ENCODE data around the gene WIPI1. TPM values are rescaled to one million over a fixed set of nuclear protein-coding genes. Genes with fewer than 3 reads are reported as not detected.

The WIPI1 gene
- total and polyA plus RNA-seq, 2 experiments from 2014 or later = 67.4 to 79.6 TPM

DNA sequence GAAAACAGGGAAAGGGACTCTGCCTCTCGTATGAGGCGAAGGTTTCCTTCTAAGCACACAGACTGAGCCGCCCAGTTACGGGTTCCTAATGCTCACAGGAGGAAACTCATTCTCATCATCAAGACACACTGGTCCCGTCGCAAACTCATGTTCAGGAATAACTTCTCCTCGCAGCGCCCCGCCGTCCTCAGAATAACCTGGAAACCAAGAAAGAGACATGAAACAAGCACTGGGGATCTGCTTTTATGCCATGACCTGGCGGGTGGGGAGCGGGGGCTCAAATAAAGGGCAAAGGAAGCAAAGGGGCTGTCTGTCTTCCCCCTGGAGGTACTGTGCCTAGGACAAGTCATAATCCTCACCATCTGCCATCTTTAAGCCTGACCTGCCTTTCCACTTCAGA, 31.3 kb downstream of the WIPI1 start:
- Histone ChIP-seq H3K27ac (no peak overlapping the region), H3K4me3 (no peak overlapping the region), H3K36me3 (replicated peaks; ENCODE audit: insufficient read depth, low read depth) (no peaks in the 10 kb centered on the region), H3K79me2 (no peaks in the 10 kb centered on the region), H4K20me1 (ENCODE audit: insufficient read depth, poor library complexity, severe bottlenecking) (no peaks in the 10 kb centered on the region), H3K9me3 (ENCODE audit: low read depth) (no peaks in the 10 kb centered on the region), H3K4me1 (ENCODE audit: insufficient read depth) (no peaks in the 10 kb centered on the region), H3K9me2 (replicated peaks; ENCODE audit: insufficient read depth) (no peaks in the 10 kb centered on the region), H3K4me2 (no peak overlapping the region), H3K27me3 (no peaks in the 10 kb centered on the region), H2AFZ (no peak overlapping the region)
- DNase-seq (ENCODE audit: low spot score) = no peak
- TF ChIP-seq EZH2phosphoT487 (IDR thresholded peaks at IDR 0.05; ENCODE audit: low read depth, severe bottlenecking, unreplicated experiment) = no peak
- TF ChIP-seq, protein P1, sequence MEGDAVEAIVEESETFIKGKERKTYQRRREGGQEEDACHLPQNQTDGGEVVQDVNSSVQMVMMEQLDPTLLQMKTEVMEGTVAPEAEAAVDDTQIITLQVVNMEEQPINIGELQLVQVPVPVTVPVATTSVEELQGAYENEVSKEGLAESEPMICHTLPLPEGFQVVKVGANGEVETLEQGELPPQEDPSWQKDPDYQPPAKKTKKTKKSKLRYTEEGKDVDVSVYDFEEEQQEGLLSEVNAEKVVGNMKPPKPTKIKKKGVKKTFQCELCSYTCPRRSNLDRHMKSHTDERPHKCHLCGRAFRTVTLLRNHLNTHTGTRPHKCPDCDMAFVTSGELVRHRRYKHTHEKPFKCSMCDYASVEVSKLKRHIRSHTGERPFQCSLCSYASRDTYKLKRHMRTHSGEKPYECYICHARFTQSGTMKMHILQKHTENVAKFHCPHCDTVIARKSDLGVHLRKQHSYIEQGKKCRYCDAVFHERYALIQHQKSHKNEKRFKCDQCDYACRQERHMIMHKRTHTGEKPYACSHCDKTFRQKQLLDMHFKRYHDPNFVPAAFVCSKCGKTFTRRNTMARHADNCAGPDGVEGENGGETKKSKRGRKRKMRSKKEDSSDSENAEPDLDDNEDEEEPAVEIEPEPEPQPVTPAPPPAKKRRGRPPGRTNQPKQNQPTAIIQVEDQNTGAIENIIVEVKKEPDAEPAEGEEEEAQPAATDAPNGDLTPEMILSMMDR (IDR thresholded peaks at IDR 0.05; ENCODE audit: poor library complexity) = no peak
- no peak for TF ChIP-seq EZH2 (IDR thresholded peaks at IDR 0.05; ENCODE audit: borderline replicate concordance)
- WGBS (ENCODE audit: low lambda C conversion rate, missing lambda C conversion rate) = 94% methylated on average over 12 of the region's 12 CpGs

DNA sequence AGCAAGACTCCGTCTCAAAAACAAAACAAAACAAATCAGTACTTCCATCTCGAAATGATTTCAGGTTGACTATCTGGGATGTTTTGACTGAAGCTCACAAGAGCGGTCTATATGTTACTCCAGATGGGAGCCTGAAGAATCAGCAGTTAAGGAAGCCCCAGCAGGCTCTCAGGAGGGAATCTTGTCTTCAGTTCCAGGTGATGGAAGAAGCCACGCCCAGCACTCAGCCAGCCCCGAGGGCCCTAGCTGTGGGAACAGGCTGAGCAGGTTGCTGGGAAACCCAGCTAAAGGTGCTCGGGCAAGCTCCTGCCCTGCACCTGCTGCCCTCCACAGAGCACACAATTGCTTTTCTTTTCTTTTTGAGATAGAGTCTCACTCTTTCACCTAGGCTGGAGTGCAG, 32.4 kb downstream of the WIPI1 start:
- TF ChIP-seq EZH2 (IDR thresholded peaks at IDR 0.05; ENCODE audit: borderline replicate concordance) = no peak
- TF ChIP-seq EZH2phosphoT487 (IDR thresholded peaks at IDR 0.05; ENCODE audit: low read depth, severe bottlenecking, unreplicated experiment) = no peak
- TF ChIP-seq, protein P1 (IDR thresholded peaks at IDR 0.05; ENCODE audit: poor library complexity) = no peak
- no peaks in the 10 kb centered on the region for H3K9me2 ChIP-seq (replicated peaks; ENCODE audit: insufficient read depth)
- no peaks in the 10 kb centered on the region for H3K79me2 ChIP-seq
- no peaks in the 10 kb centered on the region for H3K4me1 ChIP-seq (ENCODE audit: insufficient read depth)
- no peak for DNase-seq (ENCODE audit: low spot score)
- H3K27ac ChIP-seq = no peak overlapping the region
- 83% methylated on average over 6 of the region's 6 CpGs for WGBS (ENCODE audit: low lambda C conversion rate, missing lambda C conversion rate)
- no peaks in the 10 kb centered on the region for H4K20me1 ChIP-seq (ENCODE audit: insufficient read depth, poor library complexity, severe bottlenecking)
- no peaks in the 10 kb centered on the region for H3K9me3 ChIP-seq (ENCODE audit: low read depth)
- H3K4me2 ChIP-seq = no peak overlapping the region
- no peak overlapping the region for H2AFZ ChIP-seq
- H3K36me3 ChIP-seq (replicated peaks; ENCODE audit: insufficient read depth, low read depth) = no peaks in the 10 kb centered on the region
- H3K27me3 ChIP-seq = no peaks in the 10 kb centered on the region
- H3K4me3 ChIP-seq = no peak overlapping the region

DNA sequence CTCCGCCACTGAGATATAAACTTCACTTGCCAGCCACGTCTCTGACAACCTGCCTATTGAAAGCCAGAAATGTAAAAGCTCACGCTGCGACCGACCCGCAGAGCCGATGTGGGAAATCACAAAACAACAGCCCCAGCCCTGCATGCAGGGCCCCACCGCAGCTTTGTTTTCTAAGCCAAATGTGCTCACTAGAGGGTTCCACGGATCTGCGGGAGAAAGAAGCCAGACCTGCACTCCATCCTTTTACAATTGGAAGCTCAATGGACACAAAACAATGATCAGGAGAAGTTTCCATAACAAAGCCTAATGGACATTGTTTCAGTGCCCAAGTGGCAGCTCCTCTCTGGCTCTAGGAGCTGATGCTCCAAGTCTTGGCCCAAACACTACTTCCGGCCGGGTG, 33.1 kb downstream of the WIPI1 start:
- no peaks in the 10 kb centered on the region for H3K4me1 ChIP-seq (ENCODE audit: insufficient read depth)
- H3K4me3 ChIP-seq = no peak overlapping the region
- H3K9me3 ChIP-seq (ENCODE audit: low read depth) = no peaks in the 10 kb centered on the region
- H3K9me2 ChIP-seq (replicated peaks; ENCODE audit: insufficient read depth) = no peaks in the 10 kb centered on the region
- no peaks in the 10 kb centered on the region for H4K20me1 ChIP-seq (ENCODE audit: insufficient read depth, poor library complexity, severe bottlenecking)
- WGBS (ENCODE audit: low lambda C conversion rate, missing lambda C conversion rate) = 93% methylated on average over 12 of the region's 12 CpGs
- no peaks in the 10 kb centered on the region for H3K27me3 ChIP-seq
- TF ChIP-seq, protein P1 (IDR thresholded peaks at IDR 0.05; ENCODE audit: poor library complexity) = no peak
- TF ChIP-seq EZH2 (IDR thresholded peaks at IDR 0.05; ENCODE audit: borderline replicate concordance) = no peak
- no peak for TF ChIP-seq EZH2phosphoT487 (IDR thresholded peaks at IDR 0.05; ENCODE audit: low read depth, severe bottlenecking, unreplicated experiment)
- no peaks in the 10 kb centered on the region for H3K36me3 ChIP-seq (replicated peaks; ENCODE audit: insufficient read depth, low read depth)
- no peak overlapping the region for H3K27ac ChIP-seq
- H3K4me2 ChIP-seq = no peak overlapping the region
- H3K79me2 ChIP-seq = no peaks in the 10 kb centered on the region
- DNase-seq (ENCODE audit: low spot score) = no peak
- H2AFZ ChIP-seq = no peak overlapping the region

DNA sequence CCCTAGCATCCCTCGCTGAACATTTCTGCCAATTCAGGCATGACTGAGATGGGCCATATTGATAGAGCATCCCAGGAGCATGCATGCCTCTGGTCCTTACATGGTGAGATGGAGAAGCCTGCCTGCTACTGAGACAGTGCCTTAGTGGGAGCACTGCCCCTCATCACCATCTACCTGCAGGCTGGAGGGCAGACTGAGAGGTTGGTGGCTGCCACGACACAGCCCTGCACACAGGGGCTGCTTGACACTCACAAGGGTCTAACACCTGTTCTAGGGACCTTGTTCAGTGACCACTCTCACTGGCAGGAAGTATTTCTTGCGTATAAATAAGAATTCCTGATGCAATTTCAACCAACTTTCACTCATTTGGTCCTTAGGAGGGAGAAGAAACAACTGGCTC, 34.0 kb downstream of the WIPI1 start:
- Histone ChIP-seq H2AFZ (no peak overlapping the region), H3K27ac (no peak overlapping the region), H3K4me1 (ENCODE audit: insufficient read depth) (no peaks in the 10 kb centered on the region), H3K36me3 (replicated peaks; ENCODE audit: insufficient read depth, low read depth) (no peaks in the 10 kb centered on the region), H3K79me2 (no peaks in the 10 kb centered on the region), H3K9me3 (ENCODE audit: low read depth) (no peaks in the 10 kb centered on the region), H4K20me1 (ENCODE audit: insufficient read depth, poor library complexity, severe bottlenecking) (no peaks in the 10 kb centered on the region), H3K9me2 (replicated peaks; ENCODE audit: insufficient read depth) (no peaks in the 10 kb centered on the region), H3K4me2 (no peak overlapping the region), H3K4me3 (no peak overlapping the region), H3K27me3 (no peaks in the 10 kb centered on the region)
- WGBS (ENCODE audit: low lambda C conversion rate, missing lambda C conversion rate) = 93% methylated on average over 3 of the region's 3 CpGs
- TF ChIP-seq, protein P1 (IDR thresholded peaks at IDR 0.05; ENCODE audit: poor library complexity) = no peak
- TF ChIP-seq EZH2phosphoT487 (IDR thresholded peaks at IDR 0.05; ENCODE audit: low read depth, severe bottlenecking, unreplicated experiment) (no peak), EZH2 (IDR thresholded peaks at IDR 0.05; ENCODE audit: borderline replicate concordance) (no peak)
- no peak for DNase-seq (ENCODE audit: low spot score)
